ENCODE measurements around the gene MAN1B1.

Gene MAN1B1

DNA sequence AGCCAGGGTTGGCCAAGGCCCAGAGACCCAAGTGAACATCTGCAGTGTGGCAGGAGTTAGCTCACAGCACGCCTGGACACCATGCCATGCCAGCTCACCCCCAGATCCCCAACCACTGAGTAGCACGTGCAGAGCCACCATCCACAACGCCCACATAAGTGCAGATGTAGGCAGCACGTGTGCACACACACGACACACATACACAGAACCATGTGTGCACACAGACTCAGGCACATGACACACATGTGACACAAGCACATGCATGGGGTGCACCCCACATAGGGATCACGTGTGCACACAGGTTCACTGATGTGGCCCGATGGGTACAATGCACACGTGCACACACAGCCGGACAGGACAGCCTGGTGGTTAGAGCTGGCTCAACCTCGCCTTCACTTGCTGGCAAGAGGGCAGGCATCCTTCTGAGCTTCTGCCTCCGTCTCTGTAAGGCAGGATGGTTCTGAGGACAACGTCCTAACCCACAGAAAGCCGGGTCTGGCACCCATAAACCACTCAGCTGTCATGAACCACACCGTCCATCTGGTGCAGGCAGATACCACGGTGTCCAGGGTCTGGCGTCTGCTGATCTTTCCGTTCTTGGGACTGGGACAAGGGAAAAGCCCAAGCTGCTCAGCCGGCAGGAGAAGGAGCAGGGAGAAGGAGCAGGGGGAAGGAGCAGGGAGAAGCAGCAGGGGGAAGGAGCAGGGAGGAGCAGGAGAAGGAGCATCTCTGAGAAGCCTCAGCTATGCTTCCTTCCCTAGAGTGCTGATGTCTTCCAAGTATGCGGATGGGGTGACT is 71.0 kb downstream of the MAN1B1 start:
- Histone ChIP-seq H3K27ac (ENCODE audit: low read depth, low read length) (no peak overlapping the region), H3K9me3 (ENCODE audit: control insufficient read depth in 5 of 5, low read length in 5 of 5) (peaks cover 0 to 2% (median 0%) of the 10 kb centered on the region in 5 donors), H3K27me3 (ENCODE audit: control insufficient read depth in 5 of 5, insufficient read depth in 4 of 5, low read length in 5 of 5) (peaks cover 39 to 68% (median 66%) of the 10 kb centered on the region in 5 donors), H3K36me3 (ENCODE audit: control insufficient read depth in 5 of 5, insufficient read depth in 5 of 5, low read length in 5 of 5) (no peaks in the 10 kb centered on the region), H3K9ac (ENCODE audit: low read length in 5 of 5) (no peak overlapping the region), H3K4me1 (ENCODE audit: control insufficient read depth in 5 of 5, insufficient read depth in 5 of 5, low read length in 5 of 5) (peaks cover 0 to 8% (median 4%) of the 10 kb centered on the region in 5 donors), H3K4me3 (ENCODE audit: low read depth in 1 of 5, low read length in 5 of 5) (no peak overlapping the region)

DNA sequence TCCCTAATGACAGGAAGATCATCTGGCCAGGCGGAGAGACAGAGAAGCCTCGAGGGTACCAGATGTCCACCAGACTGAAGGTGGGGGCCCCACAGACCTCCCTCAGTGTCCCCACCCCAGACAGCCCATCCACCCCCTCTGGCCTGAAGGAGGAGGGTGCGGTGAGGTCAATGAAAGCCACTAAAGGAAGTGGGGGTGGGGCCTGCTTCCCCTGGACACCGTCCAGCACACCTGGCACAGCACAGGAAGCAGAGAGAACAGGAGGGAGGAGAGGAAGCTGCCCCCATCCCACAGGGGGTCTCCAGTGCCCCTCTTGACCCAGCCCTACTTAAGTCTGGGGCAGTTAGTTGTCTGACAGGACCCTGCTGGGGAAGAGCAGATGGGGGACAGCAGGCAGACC is 71.8 kb downstream of the MAN1B1 start:
- H3K27ac ChIP-seq (ENCODE audit: low read depth, low read length), result no peak overlapping the region
- H3K4me1 ChIP-seq (ENCODE audit: control insufficient read depth in 5 of 5, insufficient read depth in 5 of 5, low read length in 5 of 5), result peaks cover 0 to 15% (median 8%) of the 10 kb centered on the region in 5 donors
- H3K36me3 ChIP-seq (ENCODE audit: control insufficient read depth in 5 of 5, insufficient read depth in 5 of 5, low read length in 5 of 5), result no peaks in the 10 kb centered on the region
- peaks cover 44 to 74% (median 73%) of the 10 kb centered on the region in 5 donors for H3K27me3 ChIP-seq (ENCODE audit: control insufficient read depth in 5 of 5, insufficient read depth in 4 of 5, low read length in 5 of 5)
- no peak overlapping the region for H3K9ac ChIP-seq (ENCODE audit: low read length in 5 of 5)
- peaks cover 0 to 2% (median 0%) of the 10 kb centered on the region in 5 donors for H3K9me3 ChIP-seq (ENCODE audit: control insufficient read depth in 5 of 5, low read length in 5 of 5)
- no peak overlapping the region for H3K4me3 ChIP-seq (ENCODE audit: low read depth in 1 of 5, low read length in 5 of 5)
